Hepatocyte (in vitro differentiated cells): ENCODE results near the gene RBM19. TPM values are rescaled to one million over a fixed set of nuclear protein-coding genes. Genes with fewer than 3 reads are reported as not detected.

Experiments used
- DNase-seq: peaks from one replicate; pipeline ENCODE4 v3.0.0-alpha.2; 2016; ENCODE audit warnings: low spot score
- H2AFZ ChIP-seq: fragments of 200-600 bp; sonication (generic); 2 replicates; pipeline ENCODE4 v1.6.0; 2016; ENCODE audit warnings: antibody characterized with exemption, mild to moderate bottlenecking
- H3K27ac ChIP-seq: fragments of 200-600 bp; sonication (generic); 2 replicates; pipeline ENCODE4 v1.5.1; 2016; ENCODE audit warnings: mild to moderate bottlenecking
- H3K27me3 ChIP-seq: fragments of 200-600 bp; sonication (generic); 2 replicates; pipeline ENCODE4 v1.6.1; 2016
- H3K36me3 ChIP-seq: fragments of 200-600 bp; sonication (generic); replicated peaks from 2 replicates; pipeline ENCODE4 v1.5.1; 2016; ENCODE audit warnings: low read depth; ENCODE audit not compliant: insufficient read depth
- H3K4me1 ChIP-seq: fragments of 200-600 bp; sonication (generic); 2 replicates; pipeline ENCODE4 v1.5.1; 2016; ENCODE audit warnings: mild to moderate bottlenecking, moderate library complexity; ENCODE audit not compliant: insufficient read depth
- H3K4me2 ChIP-seq: fragments of 200-600 bp; sonication (generic); 2 replicates; pipeline ENCODE4 v1.6.0; 2016
- H3K4me3 ChIP-seq: fragments of 200-600 bp; sonication (generic); 2 replicates; pipeline ENCODE4 v1.5.1; 2016; ENCODE audit warnings: mild to moderate bottlenecking
- H3K79me2 ChIP-seq: fragments of 200-600 bp; sonication (generic); 2 replicates; pipeline ENCODE4 v1.6.0; 2017; ENCODE audit warnings: mild to moderate bottlenecking
- H3K9me2 ChIP-seq: fragments of 200-600 bp; sonication (generic); replicated peaks from 2 replicates; pipeline ENCODE4 v1.6.0; 2017; ENCODE audit warnings: mild to moderate bottlenecking; ENCODE audit not compliant: insufficient read depth
- H3K9me3 ChIP-seq: fragments of 200-600 bp; sonication (generic); 2 replicates; pipeline ENCODE4 v1.5.1; 2016; ENCODE audit warnings: low read depth, mild to moderate bottlenecking
- H4K20me1 ChIP-seq: fragments of 200-600 bp; sonication (generic); 2 replicates; pipeline ENCODE4 v1.6.0; 2016; ENCODE audit warnings: mild to moderate bottlenecking; ENCODE audit not compliant: insufficient read depth, poor library complexity, severe bottlenecking
- EZH2 ChIP-seq: fragments of 200-600 bp; sonication (generic); IDR thresholded peaks from 2 replicates; pipeline ENCODE4 v1.6.1; 2016; ENCODE audit warnings: antibody characterized with exemption, mild to moderate bottlenecking, borderline replicate concordance
- EZH2phosphoT487 ChIP-seq: fragments of 200-600 bp; sonication (generic); IDR thresholded peaks from one replicate; pipeline ENCODE4 v1.6.1; 2018; ENCODE audit warnings: antibody characterized with exemption, mild to moderate bottlenecking, low read depth, moderate library complexity; ENCODE audit not compliant: unreplicated experiment, severe bottlenecking
- WGBS: methylation state at CpG from one replicate; pipeline ENCODE4 v1.1.6; 2016; ENCODE audit warnings: low lambda C conversion rate; ENCODE audit errors: missing lambda C conversion rate; 5-methylcytosine and 5-hydroxymethylcytosine counted together
- polyA plus RNA-seq: library from polyadenylated mRNA; unstranded; fragments of >200 nt; fragmentation: Nextera tagmentation; extraction: Ambion mirVana; gene quantifications from 2 replicates; pipeline ENCODE4 v1.2.1, GENCODE V29; 2016
- total RNA-seq: library from RNA; depleted of rRNA; stranded (reverse); fragments of >200 nt; gene quantifications from 2 replicates; pipeline ENCODE4 v1.2.3, GENCODE V29; 2014
- TF ChIP-seq, protein P1 (sequence below): fragments of 200-600 bp; sonication (generic); IDR thresholded peaks from 2 replicates; pipeline ENCODE4 v1.5.1; 2016; ENCODE audit warnings: antibody characterized with exemption, mild to moderate bottlenecking; ENCODE audit not compliant: poor library complexity

Gene RBM19
- total and polyA plus RNA-seq, 2 experiments from 2014 or later = 14.5 to 16.8 TPM

DNA sequence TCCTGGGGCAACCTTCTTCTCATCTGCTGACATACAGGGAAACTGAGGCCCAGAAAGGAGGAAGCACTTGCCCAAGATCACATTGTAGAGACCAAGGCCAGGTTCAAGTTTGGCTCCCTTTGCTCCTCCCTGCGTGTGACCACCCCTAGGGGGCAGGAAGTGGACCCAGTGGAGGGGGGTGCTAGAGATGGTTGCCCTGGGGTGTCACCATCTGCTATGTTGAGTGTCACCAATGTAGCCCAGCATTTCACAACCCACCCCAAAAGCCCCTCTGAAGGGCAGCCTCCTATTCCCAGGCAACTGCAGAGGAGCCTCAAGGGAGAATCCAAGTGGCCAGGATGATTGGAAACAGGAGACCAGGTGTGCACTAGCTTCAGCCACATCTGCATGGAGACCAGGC, 12.0 kb upstream of the RBM19 start:
- H3K79me2 ChIP-seq = no peaks in the 10 kb centered on the region
- TF ChIP-seq, protein P1, sequence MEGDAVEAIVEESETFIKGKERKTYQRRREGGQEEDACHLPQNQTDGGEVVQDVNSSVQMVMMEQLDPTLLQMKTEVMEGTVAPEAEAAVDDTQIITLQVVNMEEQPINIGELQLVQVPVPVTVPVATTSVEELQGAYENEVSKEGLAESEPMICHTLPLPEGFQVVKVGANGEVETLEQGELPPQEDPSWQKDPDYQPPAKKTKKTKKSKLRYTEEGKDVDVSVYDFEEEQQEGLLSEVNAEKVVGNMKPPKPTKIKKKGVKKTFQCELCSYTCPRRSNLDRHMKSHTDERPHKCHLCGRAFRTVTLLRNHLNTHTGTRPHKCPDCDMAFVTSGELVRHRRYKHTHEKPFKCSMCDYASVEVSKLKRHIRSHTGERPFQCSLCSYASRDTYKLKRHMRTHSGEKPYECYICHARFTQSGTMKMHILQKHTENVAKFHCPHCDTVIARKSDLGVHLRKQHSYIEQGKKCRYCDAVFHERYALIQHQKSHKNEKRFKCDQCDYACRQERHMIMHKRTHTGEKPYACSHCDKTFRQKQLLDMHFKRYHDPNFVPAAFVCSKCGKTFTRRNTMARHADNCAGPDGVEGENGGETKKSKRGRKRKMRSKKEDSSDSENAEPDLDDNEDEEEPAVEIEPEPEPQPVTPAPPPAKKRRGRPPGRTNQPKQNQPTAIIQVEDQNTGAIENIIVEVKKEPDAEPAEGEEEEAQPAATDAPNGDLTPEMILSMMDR = no peak
- TF ChIP-seq EZH2phosphoT487 (no peak), EZH2 (no peak)

DNA sequence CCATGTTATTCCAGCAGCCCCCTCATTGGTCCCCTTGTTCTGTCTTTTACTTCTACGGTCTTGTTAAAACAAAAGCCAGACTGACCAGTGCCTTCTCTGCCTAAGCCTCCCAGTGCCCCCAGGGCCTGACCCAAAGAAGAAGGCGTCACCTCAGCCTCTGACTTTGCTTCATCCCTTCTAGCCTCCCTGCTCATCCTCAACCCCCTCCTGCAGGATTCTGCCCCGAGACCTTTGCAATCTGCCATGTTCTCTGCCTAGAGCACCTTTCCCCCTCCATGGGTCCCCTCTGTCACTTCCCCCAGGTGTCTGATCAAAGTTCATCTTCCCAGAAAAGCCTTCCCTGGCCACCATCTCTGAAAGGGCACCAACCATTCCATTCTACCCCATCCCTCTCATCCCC, 7.9 kb upstream of the RBM19 start:
- no peaks in the 10 kb centered on the region for H3K9me2 ChIP-seq
- no peaks in the 10 kb centered on the region for H3K9me3 ChIP-seq
- no peak overlapping the region for H3K4me3 ChIP-seq
- H3K79me2 ChIP-seq = no peaks in the 10 kb centered on the region
- H3K4me1 ChIP-seq = no peaks in the 10 kb centered on the region
- no peak overlapping the region for H2AFZ ChIP-seq
- H3K27me3 ChIP-seq = peaks cover 11% of the 10 kb centered on the region
- no peaks in the 10 kb centered on the region for H3K36me3 ChIP-seq
- TF ChIP-seq EZH2 = no peak
- TF ChIP-seq EZH2phosphoT487 = no peak
- TF ChIP-seq, protein P1 = no peak
- H3K27ac ChIP-seq = no peak overlapping the region
- H4K20me1 ChIP-seq = no peaks in the 10 kb centered on the region
- 83% methylated on average over 3 of the region's 3 CpGs for WGBS
- no peak for DNase-seq
- H3K4me2 ChIP-seq = no peak overlapping the region

More for the DNA sequence above, 12.0 kb upstream of the RBM19 start:
- H3K4me1 ChIP-seq = no peaks in the 10 kb centered on the region
- H3K9me3 ChIP-seq = no peaks in the 10 kb centered on the region
- H3K4me3 ChIP-seq = no peak overlapping the region
- no peaks in the 10 kb centered on the region for H4K20me1 ChIP-seq
- H3K27me3 ChIP-seq = peaks cover 8% of the 10 kb centered on the region
- H3K4me2 ChIP-seq = no peak overlapping the region
- no peaks in the 10 kb centered on the region for H3K9me2 ChIP-seq
- H2AFZ ChIP-seq = no peak overlapping the region
- H3K27ac ChIP-seq = no peak overlapping the region
- no peak for DNase-seq
- no peaks in the 10 kb centered on the region for H3K36me3 ChIP-seq
- WGBS = 38% methylated on average over 1 of the region's 1 CpG

DNA sequence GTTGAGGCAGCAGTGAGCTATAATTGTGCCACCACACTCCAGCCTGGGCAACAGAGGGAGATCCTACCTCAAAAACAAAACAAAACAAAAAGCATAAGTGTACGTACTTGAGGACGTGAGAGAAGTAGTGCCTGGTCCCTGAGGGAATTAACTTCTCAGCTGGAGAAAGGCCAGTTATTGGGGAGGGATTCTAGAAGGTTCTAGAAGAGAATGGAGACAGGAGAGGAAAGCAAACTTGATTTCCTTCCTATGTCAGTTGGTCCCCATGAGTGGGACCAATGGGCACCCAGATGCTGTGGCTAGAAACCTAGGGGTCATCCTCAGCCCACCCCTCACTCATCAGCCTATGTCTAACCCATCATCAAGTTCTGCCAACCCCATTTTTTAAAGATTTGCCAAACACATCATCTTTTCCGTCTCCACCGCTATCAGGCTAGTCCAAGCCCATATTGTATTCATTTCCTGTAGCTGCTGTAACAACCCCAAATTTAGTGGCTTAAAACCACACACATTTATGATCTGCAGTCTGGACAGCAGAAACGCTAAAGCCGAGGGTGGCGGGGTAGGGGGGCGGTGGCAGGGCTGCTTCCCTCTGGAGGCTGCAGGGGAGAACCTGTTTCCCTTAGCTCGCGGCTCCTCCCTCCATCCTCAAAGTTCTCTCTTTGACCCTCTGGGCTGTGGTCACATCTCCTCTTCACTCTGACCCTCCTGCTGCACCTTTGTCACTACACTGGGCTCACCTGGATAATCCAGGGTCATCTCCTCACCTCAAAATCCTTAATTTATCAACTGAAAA, 7.2 kb upstream of the RBM19 start:
- H4K20me1 ChIP-seq = no peaks in the 10 kb centered on the region
- no peaks in the 10 kb centered on the region for H3K36me3 ChIP-seq
- H3K9me2 ChIP-seq = no peaks in the 10 kb centered on the region
- H3K9me3 ChIP-seq = no peaks in the 10 kb centered on the region
- H3K4me2 ChIP-seq = no peak overlapping the region
- H3K4me1 ChIP-seq = no peaks in the 10 kb centered on the region
- DNase-seq = no peak
- H2AFZ ChIP-seq = no peak overlapping the region
- TF ChIP-seq, protein P1 = no peak
- TF ChIP-seq EZH2phosphoT487 = no peak
- no peak overlapping the region for H3K27ac ChIP-seq
- no peaks in the 10 kb centered on the region for H3K79me2 ChIP-seq
- 72% methylated on average over 10 of the region's 10 CpGs for WGBS
- peaks cover 11% of the 10 kb centered on the region for H3K27me3 ChIP-seq
- H3K4me3 ChIP-seq = no peak overlapping the region
